Transverse colon (tissue), 4 donors: ENCODE results near the gene EPGN. TPM values are rescaled to one million over a fixed set of nuclear protein-coding genes. Genes with fewer than 3 reads are reported as not detected.

Experiments
- DNase-seq: peaks from one replicate; pipeline ENCODE4 v3.0.0-alpha.2; 2019
- H3K27ac ChIP-seq, 4 donors: fragments of 200-600 bp; sonication (generic); 2 replicates each; pipeline ENCODE4 v1.5.1; 2016 to 2018; ENCODE audit warnings: inconsistent platforms in 4 of 4
- H3K27me3 ChIP-seq: fragments of 200-600 bp; sonication (generic); 2 replicates; pipeline ENCODE4 v1.5.1; 2017; ENCODE audit warnings: inconsistent platforms
- H3K36me3 ChIP-seq, 4 donors: fragments of 200-600 bp; sonication (generic); 2 replicates each; pipeline ENCODE4 v1.5.1; 2017 to 2019; ENCODE audit warnings: inconsistent platforms in 4 of 4
- H3K4me1 ChIP-seq, 4 donors: fragments of 200-600 bp; sonication (generic); 2 replicates each; pipeline ENCODE4 v1.5.1; 2017 to 2020; ENCODE audit warnings: inconsistent platforms in 4 of 4
- H3K4me3 ChIP-seq, 4 donors: fragments of 200-600 bp; sonication (generic); 1 replicate in 1 of 4; 2 replicates in 3 of 4; pipeline versions ENCODE4 v1.5.1 to v1.6.1; 2017 to 2019; ENCODE audit warnings: inconsistent platforms in 4 of 4
- H3K9me3 ChIP-seq, 2 donors: fragments of 200-600 bp; sonication (generic); 2 replicates each; pipeline ENCODE4 v1.5.1; 2017 to 2019; ENCODE audit warnings: inconsistent platforms in 2 of 2
- CTCF ChIP-seq, 5 experiments: fragments of 200-600 bp in 3 of 5; fragments of 450-650 bp in 2 of 5; sonication (generic) in 3 of 5; IDR thresholded peaks; 1 replicate in 2 of 5; 2 replicates in 3 of 5; pipeline ENCODE4 v1.5.1; 2016 to 2017; ENCODE audit warnings: antibody characterized with exemption in 5 of 5, inconsistent platforms in 3 of 5, mild to moderate bottlenecking in 2 of 5, moderate library complexity in 1 of 5
- EP300 ChIP-seq: sonication (generic); formaldehyde crosslinking; IDR thresholded peaks from one replicate; pipeline ENCODE4 v1.6.1; 2017; ENCODE audit warnings: antibody characterized with exemption, low read depth
- POLR2A ChIP-seq: fragments of 450-650 bp; IDR thresholded peaks from one replicate; pipeline ENCODE4 v1.6.1; 2016; ENCODE audit warnings: antibody characterized with exemption, mild to moderate bottlenecking, moderate library complexity
- POLR2AphosphoS5 ChIP-seq, 3 donors: sonication (generic); formaldehyde crosslinking; IDR thresholded peaks; one replicate each; pipeline ENCODE4 v1.6.1; 2016; ENCODE audit warnings: antibody characterized with exemption in 3 of 3
- WGBS, 2 donors: methylation state at CpG; one replicate each; pipeline ENCODE4 v1.1.5; 2018; ENCODE audit warnings: low coverage in 1 of 2; 5-methylcytosine and 5-hydroxymethylcytosine counted together
- in situ Hi-C, 4 donors: fragments of 200-750 bp; cut with MboI; loops; one replicate each; pipeline versions ENCODE4 v1.15.0 to v1.15.1; 2017; ENCODE audit warnings: low sequenced_read_pairs in 3 of 4, low pct_ligation_motif_present in 1 of 4, low pct_unique_long_range_greater_than_20kb in 1 of 4
- intact Hi-C: fragments of 100-400 bp; cut with DNase I; formaldehyde crosslinking; loops from one replicate; pipeline ENCODE4 v1.15.1; 2023; ENCODE audit warnings: low total_unique reads
- total RNA-seq, 4 donors: library from RNA; depleted of rRNA; stranded (reverse); fragments of >200 nt; gene quantifications; one replicate each; pipeline ENCODE4 v1.1.0, GENCODE V29; 2016

Gene EPGN
- total RNA-seq, 4 donors from 2014 or later: not detected

- H3K27ac ChIP-seq: no peak overlapping the region
- in situ Hi-C loops: loop anchor here in 2 of 4 donors (10.0 to 25.0 kb wide), 2 partner anchors 95 to 132 kb away; no protein-coding TSS in a partner anchor
- no peak overlapping the region for H3K4me3 ChIP-seq
- H3K27me3 ChIP-seq: no peaks in the 10 kb centered on the region
- WGBS, 2 donors: 79 to 85% methylated on average over 4 to 6 of the region's 6 CpGs
- H3K36me3 ChIP-seq: no peaks in the 10 kb centered on the region
- H3K4me1 ChIP-seq: peaks cover 0 to 4% (median 0%) of the 10 kb centered on the region in 4 donors
- TF ChIP-seq CTCF (IDR thresholded peaks at IDR 0.05) (no peak), POLR2AphosphoS5 (IDR thresholded peaks at IDR 0.05) (no peak), EP300 (no peak), POLR2A (no peak)
- H3K9me3 ChIP-seq: no peaks in the 10 kb centered on the region
- intact Hi-C loops: no loop called here
- no peak for DNase-seq
These were observed 11.2 kb downstream of the EPGN start for GRCh38 chr4:74319470-74319869.

GRCh38 chr4:74320559-74321118, 12.4 kb downstream of the EPGN start:
- Histone ChIP-seq H3K4me3 (no peak overlapping the region), H3K27me3 (no peaks in the 10 kb centered on the region), H3K36me3 (no peaks in the 10 kb centered on the region), H3K9me3 (no peaks in the 10 kb centered on the region), H3K4me1 (peaks cover 0 to 4% (median 0%) of the 10 kb centered on the region in 4 donors), H3K27ac (no peak overlapping the region)
- in situ Hi-C loops (loop anchor here in 2 of 4 donors (10.0 to 25.0 kb wide), 2 partner anchors 133 to 354 kb away; no protein-coding TSS in a partner anchor), intact Hi-C loops (no loop called here)
- DNase-seq: peak; percentile 43
- 36 to 64% methylated on average over 2 to 4 of the region's 4 CpGs for WGBS, 2 donors
- TF ChIP-seq POLR2A (no peak), CTCF (IDR thresholded peaks at IDR 0.05) (peak; percentile 20 to 67 (median 55))

- no peaks in the 10 kb centered on the region for H3K27me3 ChIP-seq
- 70 to 75% methylated on average over 3 of the region's 3 CpGs for WGBS, 2 donors
- H3K4me1 ChIP-seq: peaks cover 0 to 4% (median 0%) of the 10 kb centered on the region in 4 donors
- H3K27ac ChIP-seq: no peak overlapping the region
- H3K36me3 ChIP-seq: no peaks in the 10 kb centered on the region
- TF ChIP-seq EP300: no peak
- TF ChIP-seq CTCF (IDR thresholded peaks at IDR 0.05): no peak
- no peak for TF ChIP-seq POLR2AphosphoS5 (IDR thresholded peaks at IDR 0.05)
- no peak for TF ChIP-seq POLR2A
- no peak overlapping the region for H3K4me3 ChIP-seq
- H3K9me3 ChIP-seq: no peaks in the 10 kb centered on the region
- intact Hi-C loops: no loop called here
- in situ Hi-C loops: loop anchor here in 2 of 4 donors (10.0 to 25.0 kb wide), 2 partner anchors 135 to 352 kb away; no protein-coding TSS in a partner anchor
- DNase-seq: no peak
These were observed 14.0 kb downstream of the EPGN start for GRCh38 chr4:74322301-74322700.

- H3K36me3 ChIP-seq: no peaks in the 10 kb centered on the region
- no peaks in the 10 kb centered on the region for H3K27me3 ChIP-seq
- no peak overlapping the region for H3K4me3 ChIP-seq
- WGBS, 2 donors: 81 to 84% methylated on average over 4 of the region's 4 CpGs
- no peak for DNase-seq
- in situ Hi-C loops: loop anchor here in 2 of 4 donors (10.0 to 25.0 kb wide), 2 partner anchors 136 to 351 kb away; no protein-coding TSS in a partner anchor
- intact Hi-C loops: no loop called here
- H3K4me1 ChIP-seq: peaks cover 0 to 4% (median 0%) of the 10 kb centered on the region in 4 donors
- TF ChIP-seq POLR2A (no peak), POLR2AphosphoS5 (IDR thresholded peaks at IDR 0.05) (no peak), CTCF (IDR thresholded peaks at IDR 0.05) (no peak), EP300 (no peak)
- no peaks in the 10 kb centered on the region for H3K9me3 ChIP-seq
- H3K27ac ChIP-seq: no peak overlapping the region
These were observed 15.4 kb downstream of the EPGN start for GRCh38 chr4:74323663-74324062.
